ENCODE results near the gene NDST1.

NDST1 gene

DNA sequence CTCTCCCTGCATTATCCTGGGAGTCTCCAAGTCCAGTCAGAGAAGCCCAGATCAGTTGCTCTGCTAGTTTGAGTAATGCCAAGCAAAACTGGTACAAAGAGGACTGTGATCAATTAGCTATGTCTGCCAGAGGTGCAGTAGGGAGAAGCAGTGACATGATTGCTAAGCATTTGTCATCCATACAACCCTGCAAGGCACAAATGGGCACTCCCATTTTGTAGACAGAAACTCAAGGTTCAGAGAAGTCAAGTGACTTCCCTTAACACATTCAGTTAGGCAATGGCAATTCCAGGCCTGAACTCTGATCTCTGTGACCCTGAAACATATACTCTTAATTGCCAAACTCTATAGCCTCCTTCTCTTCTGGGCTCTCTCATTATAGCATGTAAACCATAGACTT lies 34.0 kb downstream of the NDST1 start:
- H3K4me2 ChIP-seq (ENCODE audit: low read length) = no peak overlapping the region
- no peak overlapping the region for H3K9ac ChIP-seq (ENCODE audit: low read length)
- H3K36me3 ChIP-seq (ENCODE audit: insufficient read depth, low read length) = no peaks in the 10 kb centered on the region; the same call in 1 of the 2 replicates

DNA sequence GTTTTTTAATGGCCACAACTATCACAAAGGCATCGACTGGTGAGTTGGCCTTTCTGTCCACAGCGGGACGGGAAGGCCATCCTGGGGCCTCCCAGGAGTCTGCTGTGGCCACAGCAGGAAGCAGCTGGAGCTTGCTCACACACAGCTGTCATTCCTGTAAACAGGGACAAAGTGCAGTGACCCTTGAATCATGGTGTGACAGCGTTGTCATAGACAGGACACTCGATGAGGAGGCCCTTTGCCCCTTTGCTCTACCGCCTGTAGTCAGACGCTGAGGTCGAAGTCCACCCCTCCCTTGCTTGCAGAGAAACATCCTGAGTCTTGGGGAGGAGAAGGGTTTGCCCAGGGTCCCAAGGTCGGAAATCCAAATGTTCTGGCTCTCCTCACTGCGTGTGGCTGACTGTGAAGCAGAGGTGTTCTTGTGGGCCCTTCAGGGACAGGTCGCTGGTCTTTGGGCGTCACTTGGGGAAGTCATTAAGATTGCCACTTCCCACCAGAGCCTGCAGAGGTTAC lies 35.1 kb downstream of the NDST1 start:
- no peak overlapping the region for H3K4me2 ChIP-seq (ENCODE audit: low read length)
- H3K79me2 ChIP-seq (ENCODE audit: insufficient read depth, low read length) = no peaks in the 10 kb centered on the region
- no peak overlapping the region for H3K4me3 ChIP-seq (ENCODE audit: low read depth, low read length, poor library complexity, severe bottlenecking)
- no peak for TF ChIP-seq EZH2 (IDR thresholded peaks at IDR 0.05; ENCODE audit: borderline replicate concordance, low read length)
- no peak for TF ChIP-seq CTCF (IDR thresholded peaks at IDR 0.05; ENCODE audit: low read length)
- no peaks in the 10 kb centered on the region for H3F3A ChIP-seq (ENCODE audit: insufficient read depth, low read length)
- H3K9me3 ChIP-seq (ENCODE audit: low read length) = no peaks in the 10 kb centered on the region
- no peaks in the 10 kb centered on the region for H3K9me2 ChIP-seq (ENCODE audit: low read depth, low read length)
- H3K27me3 ChIP-seq (ENCODE audit: insufficient read depth, low read length) = no peaks in the 10 kb centered on the region
- no peak overlapping the region for H3K27ac ChIP-seq (ENCODE audit: low read depth, low read length, poor library complexity, severe bottlenecking)
- peaks cover 15% of the 10 kb centered on the region for H3K4me1 ChIP-seq (ENCODE audit: insufficient read depth, low read length, severe bottlenecking)
- H2AFZ ChIP-seq (ENCODE audit: low read length) = no peak overlapping the region
- H4K20me1 ChIP-seq (ENCODE audit: insufficient read depth, low read length) = no peaks in the 10 kb centered on the region
- no peak overlapping the region for H3K9ac ChIP-seq (ENCODE audit: low read length)
- H3K36me3 ChIP-seq (ENCODE audit: insufficient read depth, low read length) = no peaks in the 10 kb centered on the region

More for the DNA sequence above, 34.0 kb downstream of the NDST1 start:
- Histone ChIP-seq H3K9me3 (ENCODE audit: low read length) (no peaks in the 10 kb centered on the region), H3K4me3 (ENCODE audit: low read depth, low read length, poor library complexity, severe bottlenecking) (no peak overlapping the region), H3K27me3 (ENCODE audit: insufficient read depth, low read length) (no peaks in the 10 kb centered on the region), H3K4me1 (ENCODE audit: insufficient read depth, low read length, severe bottlenecking) (peaks cover 15% of the 10 kb centered on the region), H3K79me2 (ENCODE audit: insufficient read depth, low read length) (no peaks in the 10 kb centered on the region), H3K27ac (ENCODE audit: low read depth, low read length, poor library complexity, severe bottlenecking) (no peak overlapping the region), H4K20me1 (ENCODE audit: insufficient read depth, low read length) (no peaks in the 10 kb centered on the region), H3F3A (ENCODE audit: insufficient read depth, low read length) (no peaks in the 10 kb centered on the region), H2AFZ (ENCODE audit: low read length) (no peak overlapping the region), H3K9me2 (ENCODE audit: low read depth, low read length) (no peaks in the 10 kb centered on the region)
- no peak for TF ChIP-seq CTCF (IDR thresholded peaks at IDR 0.05; ENCODE audit: low read length)
- TF ChIP-seq EZH2 (IDR thresholded peaks at IDR 0.05; ENCODE audit: borderline replicate concordance, low read length) = no peak

- Histone ChIP-seq H2AFZ (ENCODE audit: low read length) (no peak overlapping the region), H4K20me1 (ENCODE audit: insufficient read depth, low read length) (no peaks in the 10 kb centered on the region), H3K9ac (ENCODE audit: low read length) (no peak overlapping the region), H3K9me3 (ENCODE audit: low read length) (no peaks in the 10 kb centered on the region), H3K4me2 (ENCODE audit: low read length) (no peak overlapping the region), H3K4me1 (ENCODE audit: insufficient read depth, low read length, severe bottlenecking) (peaks cover 15% of the 10 kb centered on the region), H3K4me3 (ENCODE audit: low read depth, low read length, poor library complexity, severe bottlenecking) (no peak overlapping the region), H3K9me2 (ENCODE audit: low read depth, low read length) (no peaks in the 10 kb centered on the region), H3K36me3 (ENCODE audit: insufficient read depth, low read length) (no peaks in the 10 kb centered on the region), H3K27me3 (ENCODE audit: insufficient read depth, low read length) (no peaks in the 10 kb centered on the region), H3F3A (ENCODE audit: insufficient read depth, low read length) (no peaks in the 10 kb centered on the region), H3K27ac (ENCODE audit: low read depth, low read length, poor library complexity, severe bottlenecking) (no peak overlapping the region), H3K79me2 (ENCODE audit: insufficient read depth, low read length) (no peaks in the 10 kb centered on the region)
- TF ChIP-seq CTCF (IDR thresholded peaks at IDR 0.05; ENCODE audit: low read length) = peak; percentile 98
- no peak for TF ChIP-seq EZH2 (IDR thresholded peaks at IDR 0.05; ENCODE audit: borderline replicate concordance, low read length)
Observed at GRCh38 chr5:150544611-150545219, 36.8 kb downstream of the NDST1 start.
